Measurements from ENCODE around the gene SPATA21.
"Not testable (repeated sequence)": the region's sequence is repeated elsewhere in the genome, so short reads cannot be mapped to it uniquely, and the experiment has no call there.

Gene SPATA21

DNA sequence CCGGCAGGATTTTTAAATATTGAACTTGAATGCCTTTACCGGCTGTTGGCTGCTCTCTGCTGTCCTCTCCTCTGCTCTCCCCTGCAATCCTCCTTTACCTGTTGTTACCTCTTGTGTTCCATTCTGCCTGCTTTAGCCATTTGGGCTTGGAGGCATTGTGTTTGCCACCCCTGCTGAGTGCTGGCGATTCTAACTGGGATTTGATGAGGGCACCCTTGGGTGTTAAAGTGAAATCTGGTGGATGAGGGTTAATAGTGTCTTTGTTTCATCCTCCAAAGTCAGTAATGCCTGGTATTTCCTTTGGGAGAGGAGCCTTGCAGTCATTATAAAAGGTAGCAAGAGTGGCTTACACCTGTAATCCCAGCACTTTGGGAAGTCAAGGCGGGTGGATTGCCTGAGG lies 60.3 kb downstream of the SPATA21 start:
- DNase-seq, result no peak

DNA sequence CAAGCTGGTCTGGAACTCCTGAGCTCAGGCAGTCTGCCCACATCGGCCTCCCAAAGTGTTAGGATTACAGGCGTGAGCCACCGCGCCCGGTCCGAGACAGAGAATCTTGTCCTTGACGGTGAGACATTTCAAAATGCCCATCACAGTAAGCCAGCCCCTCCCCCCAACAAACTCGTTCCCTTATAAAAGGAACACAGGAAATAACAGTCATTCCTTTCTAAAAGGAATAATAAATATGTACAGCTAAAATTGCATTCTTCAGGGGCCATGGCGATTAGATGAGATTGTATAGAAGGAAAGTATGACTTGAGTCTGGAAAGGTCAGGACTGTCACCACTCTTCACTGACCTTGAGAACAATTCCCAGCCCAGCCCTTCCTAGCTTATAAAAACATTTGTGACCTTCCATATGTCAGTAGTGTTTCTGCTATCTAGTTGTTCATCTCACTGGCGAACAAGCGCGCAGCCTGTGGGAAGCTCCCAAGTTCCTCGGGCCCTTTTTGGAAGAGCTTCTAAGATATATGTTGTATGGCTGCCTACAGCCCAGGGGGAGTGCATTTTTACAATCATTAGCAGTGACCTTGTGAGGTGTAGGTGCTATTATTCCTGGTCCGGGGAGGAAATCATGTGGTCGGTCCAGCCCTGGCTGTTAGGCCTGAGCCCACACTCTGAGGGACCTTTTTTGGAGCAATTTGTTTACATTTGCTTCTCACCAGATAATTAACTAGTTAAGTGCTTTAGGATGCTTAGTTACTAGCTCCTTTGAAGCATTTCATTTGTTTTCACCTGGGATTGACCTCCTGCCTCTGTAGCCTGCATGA lies 61.5 kb downstream of the SPATA21 start:
- DNase-seq, result no peak

DNA sequence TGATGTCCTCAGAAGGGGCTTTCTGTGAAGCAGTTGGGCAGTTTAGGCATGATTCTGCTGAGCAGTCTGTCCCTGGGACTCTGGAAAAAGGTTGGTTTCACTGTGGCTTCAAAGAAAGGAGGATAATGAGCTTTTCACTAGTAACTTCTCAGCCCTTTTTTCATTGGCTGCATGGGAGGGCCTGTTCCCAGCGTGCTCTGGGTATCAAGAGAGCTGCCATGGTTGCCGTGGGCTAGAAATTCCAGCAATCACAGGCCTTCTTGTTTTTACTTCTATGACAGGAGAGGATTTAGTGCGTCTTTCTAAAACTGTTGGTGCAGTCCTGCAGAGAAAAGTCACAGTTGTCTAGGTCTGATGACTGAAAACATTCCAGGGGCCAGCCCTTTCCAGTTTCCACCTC lies 63.0 kb downstream of the SPATA21 start:
- no peak for DNase-seq

DNA sequence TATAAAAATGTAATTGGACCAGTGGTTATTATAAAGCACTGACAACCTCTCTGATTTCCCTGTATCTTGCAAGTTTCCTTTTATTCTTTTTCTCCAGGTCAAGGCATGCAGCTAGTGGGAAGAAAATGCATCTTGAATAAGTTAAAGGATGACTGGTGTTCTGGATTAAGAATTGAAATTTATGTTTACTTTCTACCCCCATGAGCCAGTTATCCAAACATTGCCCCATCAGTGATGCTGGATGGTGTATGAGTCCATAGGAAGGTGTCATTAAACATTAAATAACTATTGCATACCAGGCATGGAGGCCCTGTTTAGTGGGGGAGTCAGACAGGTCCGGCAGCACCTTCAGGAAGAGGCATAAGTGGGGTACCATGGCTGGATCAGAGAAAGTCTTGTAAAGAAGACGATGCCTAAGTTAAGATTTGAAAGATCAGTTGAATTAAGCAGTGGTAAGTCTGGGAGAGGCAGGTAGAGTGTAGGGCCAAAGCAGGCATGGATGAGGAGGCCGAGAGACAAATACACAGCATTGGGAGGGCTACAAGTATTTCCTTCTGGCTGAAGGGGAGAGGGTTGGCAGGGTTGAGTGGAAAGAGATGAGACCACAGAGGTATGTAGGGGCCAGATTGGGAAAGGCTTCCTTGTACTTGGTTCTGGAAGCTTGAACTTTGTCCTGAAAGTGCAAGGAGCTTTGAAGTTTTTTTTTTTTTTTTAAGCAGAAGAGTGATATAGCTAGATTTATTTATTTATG lies 64.5 kb downstream of the SPATA21 start:
- DNase-seq, result peak; percentile 52

DNA sequence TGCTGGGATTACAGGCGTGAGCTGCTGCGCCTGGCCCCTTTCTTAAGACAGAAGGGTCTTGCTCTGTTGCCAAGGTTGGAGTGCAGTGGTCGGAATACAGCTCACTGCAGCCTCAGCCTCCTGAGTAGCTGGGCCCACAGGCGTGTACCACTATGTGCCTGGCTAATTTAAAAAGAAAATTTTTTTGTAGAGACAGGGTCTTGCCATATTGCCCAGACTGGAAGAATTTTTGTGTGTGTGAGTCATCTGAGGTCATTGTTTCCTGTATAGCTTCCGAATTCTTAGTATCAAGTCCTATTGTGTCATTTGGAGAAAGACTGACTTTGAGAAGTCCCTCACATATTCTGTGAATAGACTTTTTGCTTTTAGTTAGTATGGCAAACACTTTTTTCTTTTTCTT lies 65.5 kb downstream of the SPATA21 start:
- DNase-seq, result no peak

DNA sequence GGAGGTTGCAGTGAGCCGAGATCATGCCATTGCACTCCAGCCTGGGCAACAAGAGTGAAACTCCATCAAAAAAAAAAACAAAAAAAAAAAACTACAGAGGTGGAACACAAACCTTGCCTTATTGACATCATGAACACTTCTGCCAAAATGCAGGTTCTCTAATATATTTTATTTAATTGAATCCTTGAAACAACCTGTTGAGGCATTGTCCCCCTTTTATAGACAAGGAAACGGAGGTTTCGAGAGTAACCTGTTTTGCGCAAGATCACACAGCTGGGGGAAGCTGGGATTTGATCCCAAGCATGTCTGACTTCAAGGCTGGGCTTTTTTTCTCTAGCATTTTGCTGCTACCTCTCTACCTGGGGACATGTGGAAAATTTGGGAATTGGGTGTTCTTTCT lies 67.4 kb downstream of the SPATA21 start:
- DNase-seq, result no peak

DNA sequence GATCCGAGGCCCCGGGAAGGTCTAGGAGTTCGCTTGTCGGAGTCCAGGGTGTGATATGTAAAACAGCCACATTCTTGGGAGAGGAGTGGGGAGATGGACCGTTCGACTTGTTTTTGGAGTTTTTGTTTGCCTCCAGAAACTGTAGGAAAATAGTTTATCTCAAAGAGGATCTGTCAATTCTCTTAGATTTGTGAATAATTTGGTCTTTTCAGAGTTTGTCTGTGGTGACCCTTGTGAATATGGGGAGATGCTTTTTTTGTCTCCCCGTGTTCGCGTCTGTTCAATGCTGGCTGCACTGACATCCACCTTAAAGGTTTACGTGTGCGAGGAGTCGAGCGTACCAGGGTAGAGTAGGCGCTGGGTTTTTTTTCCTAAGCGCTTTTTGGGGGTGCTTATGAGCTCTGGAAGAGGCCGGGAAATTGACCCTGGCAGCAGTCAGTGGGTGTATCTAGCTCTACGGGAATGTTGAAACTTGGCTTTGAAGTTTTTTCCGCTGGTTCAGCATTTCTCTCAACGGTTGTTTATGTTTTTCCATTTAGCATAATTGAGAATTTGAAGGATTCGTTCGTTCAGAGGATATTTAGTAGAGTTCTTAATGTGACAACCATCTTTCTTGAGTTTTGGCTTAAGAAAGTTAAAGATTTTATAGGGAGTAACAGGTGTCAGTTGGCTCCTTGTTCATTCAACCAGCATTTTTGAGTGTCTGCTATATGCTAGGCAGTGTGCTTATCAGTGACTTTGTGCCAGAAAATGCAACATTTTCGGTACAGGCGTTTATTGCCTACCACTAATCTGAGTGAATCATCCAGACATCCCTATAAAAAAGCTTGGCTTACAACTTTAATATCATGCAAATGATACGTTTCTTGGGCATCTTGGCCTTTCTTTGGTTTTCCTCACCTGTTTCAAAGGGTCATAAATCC lies 69.0 kb downstream of the SPATA21 start:
- peak; percentile 56 for DNase-seq

DNA sequence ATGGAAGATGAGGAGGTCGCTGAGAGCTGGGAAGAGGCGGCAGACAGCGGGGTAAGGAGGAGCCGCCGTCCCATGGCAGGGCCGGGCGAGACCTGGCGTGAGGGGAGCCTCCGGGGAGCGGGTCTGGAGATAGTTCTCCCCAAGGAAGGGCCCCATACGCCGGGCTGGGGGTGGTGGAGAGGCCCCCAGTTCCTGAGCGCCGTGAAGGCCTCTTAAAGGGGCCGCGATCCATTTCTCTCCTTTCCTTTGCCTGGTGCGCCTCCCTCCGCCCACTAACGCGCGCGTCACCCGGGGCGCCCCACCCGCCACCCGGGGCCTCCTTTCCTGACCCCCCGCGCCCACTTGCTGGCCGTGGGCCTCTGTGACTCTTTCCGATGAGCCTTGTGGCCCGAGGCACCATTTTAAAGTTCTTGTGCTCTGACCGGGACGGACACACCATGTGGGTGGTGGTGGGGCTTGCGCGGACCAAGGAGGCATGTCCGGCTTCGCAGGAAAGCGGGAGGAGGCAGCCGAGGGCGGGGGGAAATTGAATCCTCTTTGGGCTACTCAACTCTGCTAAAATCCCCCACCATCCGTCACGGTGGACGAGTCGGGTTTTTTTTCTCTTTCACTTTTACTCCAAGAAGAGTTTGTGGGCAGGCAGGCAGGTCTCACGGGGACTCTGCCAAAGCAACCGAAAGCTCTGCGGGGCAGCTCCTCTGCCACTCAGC lies 69.8 kb downstream of the SPATA21 start:
- peak; percentile 92 for DNase-seq

DNA sequence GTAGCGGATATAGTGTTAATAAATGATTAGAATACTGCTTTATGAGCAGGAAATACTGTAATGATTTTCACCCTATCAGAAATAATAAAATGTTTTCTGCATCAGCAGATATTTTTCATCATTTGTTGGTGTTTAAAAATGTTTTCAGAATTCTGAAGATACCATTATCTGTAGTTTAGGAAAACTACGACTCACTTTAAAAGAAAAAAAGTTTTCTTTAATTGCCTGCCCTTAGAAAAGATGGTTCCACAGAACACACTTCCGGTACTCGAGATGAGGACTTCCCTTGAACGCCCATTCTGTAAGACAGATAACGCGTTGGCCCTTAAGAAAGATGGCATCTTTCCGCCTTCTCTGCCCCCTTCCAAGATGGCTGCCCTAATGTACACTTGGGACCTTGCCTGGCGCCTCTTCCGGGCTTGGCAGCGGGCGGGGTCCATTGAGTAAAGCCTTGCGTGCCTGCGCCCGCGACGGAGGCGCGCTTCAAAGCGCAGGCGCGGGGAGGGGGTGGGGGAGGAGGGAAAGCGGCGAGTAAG lies 70.4 kb downstream of the SPATA21 start, which contains the start of gene SZRD1:
Gene SZRD1, plus strand, starts transcription at position 521 of the 536 bp plus-strand sequence. CDS start 16 bp downstream, outside the sequence.
- peak; percentile 99 for DNase-seq

DNA sequence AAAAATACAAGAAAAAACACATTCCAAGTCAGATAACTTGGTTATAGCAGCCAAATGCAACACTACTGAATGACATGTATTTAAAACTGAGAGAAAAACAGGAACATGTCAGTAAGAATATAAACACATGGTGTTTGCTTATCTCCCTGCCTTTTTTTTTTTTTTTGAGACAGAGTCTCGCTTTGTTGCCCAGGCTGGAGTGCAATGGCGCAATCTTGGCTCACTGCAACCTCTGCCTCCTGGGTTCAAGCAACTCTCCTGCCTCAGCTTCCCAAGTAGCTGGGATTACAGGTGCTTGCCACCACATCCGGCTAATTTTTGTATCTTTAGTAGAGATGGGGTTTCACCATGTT lies 72.1 kb downstream of the SPATA21 start:
- DNase-seq, result not testable (repeated sequence)

DNA sequence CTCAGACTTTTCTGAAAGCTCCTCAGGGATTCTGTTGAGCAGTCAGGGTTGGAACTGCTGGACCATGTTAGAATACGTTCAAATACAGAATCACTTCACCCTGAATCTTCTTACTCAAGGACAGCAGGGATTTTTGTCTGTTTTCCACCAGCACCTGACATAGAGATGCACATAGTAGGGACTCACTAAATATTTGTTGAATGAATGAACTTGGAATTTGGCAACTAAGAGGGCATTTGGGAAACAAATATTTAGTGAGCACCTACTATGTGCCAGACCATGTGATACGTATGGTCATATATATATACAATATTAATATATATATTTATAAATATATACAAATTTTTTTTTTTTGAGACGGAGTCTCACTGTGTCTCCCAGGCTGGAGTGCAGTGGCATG lies 80.4 kb downstream of the SPATA21 start:
- no peak for DNase-seq

DNA sequence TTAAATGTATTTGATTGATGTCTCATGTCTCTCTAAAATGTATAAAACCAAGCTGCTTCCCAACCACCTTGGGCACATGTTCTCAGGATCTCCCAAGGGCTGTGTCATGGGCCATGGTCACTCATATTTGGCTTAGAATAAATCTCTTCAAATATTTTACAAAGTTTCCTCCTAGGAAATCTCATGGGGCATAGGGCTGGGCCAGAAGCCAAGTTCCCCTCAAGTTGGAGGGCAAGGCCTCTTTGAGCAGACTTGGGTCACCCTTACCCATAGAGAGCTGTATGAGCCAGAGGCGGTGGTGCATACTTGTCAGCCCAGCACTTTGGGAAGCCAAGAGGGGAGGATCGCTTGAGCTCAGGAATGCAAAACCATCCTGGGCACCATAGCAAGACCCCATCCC lies 82.6 kb downstream of the SPATA21 start:
- DNase-seq, result no peak

DNA sequence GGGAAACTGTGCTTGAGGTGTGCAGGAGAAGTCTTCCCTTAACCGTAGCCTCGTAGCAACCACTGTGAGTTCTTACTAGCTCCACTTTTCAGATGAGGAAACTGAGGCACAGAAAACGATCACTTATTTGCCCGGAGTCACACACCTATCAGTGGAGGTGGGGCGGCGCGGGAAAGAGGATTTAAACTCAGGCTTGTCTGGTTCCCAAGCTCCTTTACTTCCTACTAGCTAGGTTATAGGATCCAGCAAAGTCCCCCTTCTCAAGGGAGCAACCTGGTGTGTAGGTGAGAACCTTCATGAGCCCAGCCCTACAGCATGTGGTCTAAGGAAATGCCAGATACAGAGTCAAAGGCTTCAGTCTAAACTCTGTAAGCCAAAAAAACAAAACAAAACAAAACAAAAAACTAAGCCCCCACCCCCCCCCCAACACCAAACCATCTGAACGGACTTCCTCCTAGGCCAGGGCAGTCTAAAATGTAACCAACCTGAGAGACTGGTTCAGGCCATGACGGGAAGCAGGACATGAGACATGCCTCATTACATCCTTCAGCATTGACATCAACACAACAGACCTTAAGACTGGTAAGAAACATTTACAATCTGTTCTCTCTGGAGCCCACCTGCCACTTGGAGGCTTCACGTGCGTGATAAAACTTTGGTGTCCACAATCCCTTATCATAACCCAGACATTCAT lies 84.2 kb downstream of the SPATA21 start:
- no peak for DNase-seq

DNA sequence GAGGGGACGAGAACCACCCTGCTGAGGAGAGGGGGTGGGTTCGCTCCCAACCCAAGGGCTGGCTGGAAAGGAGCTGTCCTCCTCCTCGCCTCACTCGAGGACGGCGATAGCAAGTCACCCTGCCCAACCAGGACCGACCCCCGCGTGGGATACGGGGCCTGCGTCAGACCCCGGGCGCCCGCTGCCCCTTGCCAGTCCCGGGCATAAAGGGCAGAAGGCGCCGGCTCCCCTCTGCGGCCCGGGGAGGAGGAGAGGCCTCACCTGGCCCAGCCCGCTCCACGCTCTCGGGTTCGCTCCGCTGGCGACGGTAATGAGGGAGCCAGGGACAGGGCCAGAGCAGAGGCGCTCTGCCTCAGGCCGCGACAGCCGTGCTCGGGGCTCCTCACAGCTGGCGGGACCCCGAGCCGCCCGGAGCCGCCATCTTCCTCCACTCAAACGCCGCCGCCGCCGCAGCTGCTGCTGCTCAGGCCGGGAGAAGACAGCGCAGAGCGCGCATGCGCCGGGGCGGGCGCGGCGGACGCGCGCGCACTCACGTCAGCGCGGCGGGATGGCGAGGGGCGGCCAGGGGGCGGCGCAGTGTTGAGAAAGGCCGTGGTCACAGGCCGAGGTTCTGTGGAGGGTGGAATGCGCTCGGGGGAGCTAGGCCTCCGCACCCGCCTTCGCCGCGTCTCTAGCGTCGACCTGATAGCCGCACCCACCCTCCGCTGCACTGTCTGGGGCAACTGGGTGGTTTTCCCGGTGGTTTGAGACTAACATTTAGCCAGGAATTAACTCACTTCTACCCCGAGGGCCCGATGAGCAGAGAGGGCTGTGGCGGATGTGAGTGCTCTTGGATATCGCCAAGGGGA lies 85.0 kb downstream of the SPATA21 start, which contains the start of gene FBXO42:
Gene FBXO42, minus strand, starts transcription at position 487 of the 848 bp plus-strand sequence. CDS start 37,062 bp downstream, outside the sequence.
- DNase-seq, result peak; percentile 96

DNA sequence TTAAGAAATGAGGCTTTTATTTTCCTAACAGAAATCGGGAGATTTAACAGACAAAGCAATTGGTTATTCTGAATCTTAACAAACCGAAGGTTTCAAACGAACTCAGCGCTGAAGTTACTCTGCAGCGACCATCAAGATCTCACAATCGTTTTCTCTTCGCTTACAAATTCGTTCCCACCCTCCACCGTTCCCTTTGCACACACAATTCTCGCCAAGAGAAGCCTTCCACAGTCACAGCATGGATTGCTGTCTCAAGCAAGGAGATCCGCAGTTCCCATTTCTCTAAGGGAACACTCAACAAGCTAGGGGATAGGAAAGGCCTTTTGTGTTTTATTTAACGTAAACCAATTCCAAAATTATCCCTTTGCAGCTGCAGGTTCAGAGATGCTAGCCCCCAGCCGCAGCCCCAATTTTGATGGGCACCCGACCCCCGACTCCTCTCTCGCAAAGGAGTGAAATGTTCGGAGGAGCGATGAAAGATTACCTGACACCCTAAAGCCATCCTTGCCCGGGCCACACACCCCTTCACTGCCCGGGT lies 85.7 kb downstream of the SPATA21 start:
- DNase-seq, result peak; percentile 42

DNA sequence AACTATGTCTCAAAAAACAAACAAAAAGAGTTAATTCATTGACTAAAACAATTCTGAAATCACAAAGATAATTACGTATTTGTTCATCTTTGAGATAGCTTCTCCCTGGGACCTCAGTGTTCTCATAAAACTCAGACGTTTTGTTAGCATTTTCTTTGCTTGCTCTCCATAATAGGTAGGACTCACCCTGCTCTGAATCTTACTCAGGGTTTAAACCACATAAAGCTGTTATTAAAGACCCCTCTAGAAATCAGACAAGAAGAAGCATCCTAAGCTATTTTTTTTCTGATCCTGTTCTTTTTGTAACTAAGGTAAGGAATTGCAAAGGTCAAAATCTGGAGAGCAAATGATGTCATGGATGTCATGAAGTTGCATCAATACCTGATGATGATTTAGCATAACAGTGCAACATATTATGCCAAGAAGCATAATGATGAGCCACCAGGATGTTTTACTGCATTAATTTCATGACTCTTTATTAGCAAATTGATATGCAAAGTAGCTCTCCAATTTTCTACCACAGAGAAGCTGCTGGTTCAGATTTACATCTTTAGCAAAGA lies 87.3 kb downstream of the SPATA21 start:
- no peak for DNase-seq

All from femur (tissue), 1 donor.